K562 (cell line): ENCODE data around the gene LRRC61. TPM values are rescaled to one million over a fixed set of nuclear protein-coding genes. Genes with fewer than 3 reads are reported as not detected.
A peak's percentile ranks its signal among the peaks of the same experiment; 100 is the strongest.

Source experiments
- ATAC-seq: fragments of 200-7000 bp; cut with Tn5 transposase; 3 replicates; pipeline ENCODE4 v1.9.1; 2020; ENCODE audit warnings: moderate library complexity
- BruUV-seq: library from RNA; stranded (reverse); fragments of 400-500 nt; replicated peaks from 2 replicates; lab custom pipeline; 2021; lab: Mats Ljungman, UMichigan
- CTCF ChIA-PET: fragments of 300-600 bp; formaldehyde crosslinking; extraction: SDS; loops from one replicate; lab custom pipeline; 2021; ENCODE audit warnings: low intra/inter-chr PET ratio; lab: Yijun Ruan, JAX
- POLR2A ChIA-PET: fragments of 300-600, 350-650 bp; sonication (Branson Sonifier 250); formaldehyde crosslinking; extraction: SDS; loops from one replicate; lab custom pipeline; 2021; ENCODE audit warnings: antibody characterized with exemption, inconsistent platforms; lab: Yijun Ruan, JAX
- DNase-seq, 4 experiments: peaks; one replicate each; pipeline versions ENCODE4 v3.0.0 to v3.0.0-alpha.2; 2011 to 2018; ENCODE audit warnings: low spot score in 3 of 4, mixed read lengths in 3 of 4; ENCODE audit errors: extremely low read depth in 1 of 4
- FAIRE-seq: peaks from 2 replicates; lab custom pipeline; 2011; peaks lifted over from hg19 to GRCh38; lab: Jason Lieb, UNC
- H2AFZ ChIP-seq: 2 replicates; pipeline ENCODE4 v1.6.0; 2011; ENCODE audit warnings: low read depth, low read length, control low read depth, inconsistent platforms
- H3K27ac ChIP-seq: fragments of 200-600 bp; 3 replicates; pipeline ENCODE4 v1.8.0; 2011; ENCODE audit warnings: low read depth, mild to moderate bottlenecking, control low read depth, inconsistent platforms, low read length, moderate library complexity, mixed read lengths; ENCODE audit errors: extremely low read depth
- H3K27me3 ChIP-seq, 2 experiments: fragments of 300-600 bp in 1 of 2; 2 replicates in 1 of 2; 3 replicates in 1 of 2; pipeline versions ENCODE4 v1.6.0 to v1.8.0; 2011; ENCODE audit warnings: inconsistent platforms in 2 of 2, low read length in 2 of 2, mild to moderate bottlenecking in 1 of 2, mixed read lengths in 1 of 2, moderate library complexity in 1 of 2; ENCODE audit not compliant: control insufficient read depth in 2 of 2, insufficient read depth in 2 of 2
- H3K36me3 ChIP-seq: fragments of 300-600 bp; 3 replicates; pipeline ENCODE4 v1.8.0; 2011; ENCODE audit warnings: mild to moderate bottlenecking, low read length, inconsistent platforms; ENCODE audit not compliant: control insufficient read depth, insufficient read depth
- H3K4me1 ChIP-seq, 2 experiments: fragments of 200-600 bp in 1 of 2; replicated peaks in 1 of 2; 2 replicates in 1 of 2; 3 replicates in 1 of 2; pipeline versions ENCODE4 v1.5.1 to v1.8.0; 2011; ENCODE audit warnings: inconsistent platforms in 2 of 2, low read length in 2 of 2, mild to moderate bottlenecking in 1 of 2, mixed read lengths in 1 of 2, moderate library complexity in 1 of 2; ENCODE audit not compliant: control insufficient read depth in 2 of 2, insufficient read depth in 2 of 2
- H3K4me2 ChIP-seq: 2 replicates; pipeline ENCODE4 v1.6.1; 2011; ENCODE audit warnings: low read length, control low read depth, inconsistent platforms, mixed read lengths; ENCODE audit not compliant: insufficient read depth
- H3K4me3 ChIP-seq: fragments of 200-600 bp; sonication (generic), shearing (Covaris generic); 2 replicates; pipeline ENCODE4 v1.5.1; 2016; ENCODE audit warnings: control low read depth, inconsistent platforms
- H3K79me2 ChIP-seq: fragments of 200-600 bp; 3 replicates; pipeline ENCODE4 v1.8.0; 2011; ENCODE audit warnings: low read length, inconsistent platforms; ENCODE audit not compliant: control insufficient read depth, insufficient read depth
- H3K9ac ChIP-seq, 2 experiments: 2 replicates each; pipeline versions ENCODE4 v1.6.0 to v1.6.1; 2011; ENCODE audit warnings: low read depth in 2 of 2, low read length in 2 of 2, control low read depth in 1 of 2, inconsistent platforms in 1 of 2, mild to moderate bottlenecking in 1 of 2, mixed read lengths in 1 of 2; ENCODE audit not compliant: insufficient read depth in 1 of 2
- H3K9me1 ChIP-seq: one replicate; pipeline ENCODE4 v1.6.0; 2011; ENCODE audit warnings: inconsistent platforms, mild to moderate bottlenecking, low read length, moderate library complexity; ENCODE audit not compliant: control insufficient read depth, insufficient read depth
- H3K9me3 ChIP-seq: replicated peaks from 2 replicates; pipeline ENCODE4 v1.5.1; 2011; ENCODE audit warnings: low read depth, low read length, inconsistent platforms; ENCODE audit not compliant: control insufficient read depth, insufficient read depth
- H4K20me1 ChIP-seq: replicated peaks from 2 replicates; pipeline ENCODE4 v1.6.1; 2011; ENCODE audit warnings: low read length, inconsistent platforms, mixed read lengths; ENCODE audit not compliant: control insufficient read depth, insufficient read depth
- ARID1B ChIP-seq: fragments of 450-650 bp; IDR thresholded peaks from 2 replicates; pipeline ENCODE4 v1.6.1; 2016; ENCODE audit warnings: antibody characterized with exemption, mild to moderate bottlenecking, inconsistent platforms
- CHD1 ChIP-seq: fragments of 200-600 bp; sonication (generic); IDR thresholded peaks from one replicate; pipeline ENCODE4 v1.6.1; 2012; ENCODE audit warnings: mild to moderate bottlenecking, moderate library complexity, low read length, inconsistent platforms
- CXXC5 ChIP-seq: fragments of 250-450 bp; sonication (Bioruptor Pico); IDR thresholded peaks from 2 replicates; pipeline ENCODE4 v1.8.0; 2022; ENCODE audit warnings: inconsistent platforms, mild to moderate bottlenecking, moderate library complexity
- DIDO1 ChIP-seq: fragments of 450-650 bp; IDR thresholded peaks from 2 replicates; pipeline ENCODE4 v1.6.1; 2016; ENCODE audit warnings: low read depth, missing biosample characterization, missing genetic modification characterization
- FOXM1 ChIP-seq, 2 experiments: fragments of 450-650 bp in 1 of 2; sonication (generic) in 1 of 2; formaldehyde crosslinking in 1 of 2; IDR thresholded peaks; 2 replicates each; pipeline versions ENCODE4 v1.6.1 to v1.9.0; 2017 to 2022; ENCODE audit warnings: low read depth in 2 of 2, mild to moderate bottlenecking in 2 of 2, missing genetic modification reagents in 1 of 2, moderate library complexity in 1 of 2
- HDAC6 ChIP-seq: IDR thresholded peaks from 2 replicates; pipeline ENCODE4 v1.6.1; 2012; ENCODE audit warnings: low read depth, mild to moderate bottlenecking, control low read depth, inconsistent platforms, low read length, moderate library complexity
- HDGF ChIP-seq: fragments of 450-650 bp; IDR thresholded peaks from 2 replicates; pipeline ENCODE4 v1.6.1; 2016
- KAT2B ChIP-seq: IDR thresholded peaks from one replicate; pipeline ENCODE4 v1.6.1; 2012; ENCODE audit warnings: low read depth, mild to moderate bottlenecking, control low read depth, inconsistent platforms, low read length, moderate library complexity
- MYBL2 ChIP-seq, 2 experiments: fragments of 450-650 bp in 1 of 2; sonication (generic) in 1 of 2; formaldehyde crosslinking in 1 of 2; IDR thresholded peaks; 2 replicates each; pipeline versions ENCODE4 v1.6.1 to v1.8.1; 2017 to 2022; ENCODE audit warnings: borderline replicate concordance in 1 of 2, inconsistent platforms in 1 of 2, low read depth in 1 of 2, mild to moderate bottlenecking in 1 of 2, missing genetic modification reagents in 1 of 2, moderate library complexity in 1 of 2
- MYNN ChIP-seq, 2 experiments: sonication (generic); formaldehyde crosslinking in 1 of 2; IDR thresholded peaks; 2 replicates each; pipeline versions ENCODE4 v1.5.0 to v1.6.1; 2016 to 2020; ENCODE audit warnings: antibody characterized with exemption in 1 of 2, missing genetic modification reagents in 1 of 2
- NBN ChIP-seq: fragments of 450-650 bp; IDR thresholded peaks from 2 replicates; pipeline ENCODE4 v1.6.1; 2016; ENCODE audit warnings: low read depth, mild to moderate bottlenecking
- SPI1 ChIP-seq: IDR thresholded peaks from 2 replicates; pipeline ENCODE4 v1.6.1; 2011; ENCODE audit warnings: low read depth, low read length, control low read depth, borderline replicate concordance
- WGBS: fragments of 100-300 bp; shearing (Covaris generic); methylation state at CpG from one replicate; pipeline ENCODE4 v1.1.6; 2016; ENCODE audit warnings: low coverage, mixed read lengths; ENCODE audit not compliant: insufficient coverage; ENCODE audit errors: missing lambda C conversion rate; 5-methylcytosine and 5-hydroxymethylcytosine counted together
- in situ Hi-C: fragments of 300-500 bp; cut with MboI; formaldehyde crosslinking; loops from 4 replicates; pipeline ENCODE4 v1.15.0; 2018; ENCODE audit warnings: inconsistent platforms, mixed read lengths
- intact Hi-C: fragments of 100-400 bp; cut with micrococcal nuclease; formaldehyde crosslinking; loops from 2 replicates; pipeline ENCODE4 v1.14.2; 2022
- polyA plus RNA-seq, 8 experiments: library from polyadenylated mRNA; depleted of rRNA in 4 of 8; stranded (reverse) in 5 of 8; unstranded in 3 of 8; fragments of >200 nt; fragmentation: Nextera tagmentation in 2 of 8; fragmentation: Illumina TruSeq in 1 of 8; extraction: Ambion mirVana in 2 of 8; extraction: Trizol in 1 of 8; gene quantifications; 2 replicates each; pipeline versions ENCODE4 v1.2.1 to v1.2.3, GENCODE V29; 2011 to 2014; ENCODE audit warnings: inconsistent platforms in 1 of 8, missing spikeins in 1 of 8
- total RNA-seq, 7 experiments: library from RNA; depleted of rRNA in 6 of 7; stranded (reverse); fragments of >200 nt in 6 of 7; fragmentation: Illumina TruSeq in 2 of 7; extraction: Trizol in 2 of 7; gene quantifications; 2 replicates each; pipeline versions ENCODE4 v1.2.1 to v1.2.3, GENCODE V29; 2011 to 2021; ENCODE audit warnings: low replicate concordance in 1 of 7
- TF ChIP-seq, protein P1 (sequence below), 2 experiments: IDR thresholded peaks; 2 replicates each; pipeline ENCODE4 v1.6.1; 2012; ENCODE audit warnings: improper control_type of control experiment in 2 of 2, low read depth in 2 of 2, low read length in 2 of 2, borderline replicate concordance in 1 of 2

The LRRC61 gene
- total and polyA plus RNA-seq, 9 of the 15 experiments (the other 6 are each of a cell fraction or from before 2014, with no cell fraction given), result 1.3 to 55.2 (median 35.2) TPM

DNA sequence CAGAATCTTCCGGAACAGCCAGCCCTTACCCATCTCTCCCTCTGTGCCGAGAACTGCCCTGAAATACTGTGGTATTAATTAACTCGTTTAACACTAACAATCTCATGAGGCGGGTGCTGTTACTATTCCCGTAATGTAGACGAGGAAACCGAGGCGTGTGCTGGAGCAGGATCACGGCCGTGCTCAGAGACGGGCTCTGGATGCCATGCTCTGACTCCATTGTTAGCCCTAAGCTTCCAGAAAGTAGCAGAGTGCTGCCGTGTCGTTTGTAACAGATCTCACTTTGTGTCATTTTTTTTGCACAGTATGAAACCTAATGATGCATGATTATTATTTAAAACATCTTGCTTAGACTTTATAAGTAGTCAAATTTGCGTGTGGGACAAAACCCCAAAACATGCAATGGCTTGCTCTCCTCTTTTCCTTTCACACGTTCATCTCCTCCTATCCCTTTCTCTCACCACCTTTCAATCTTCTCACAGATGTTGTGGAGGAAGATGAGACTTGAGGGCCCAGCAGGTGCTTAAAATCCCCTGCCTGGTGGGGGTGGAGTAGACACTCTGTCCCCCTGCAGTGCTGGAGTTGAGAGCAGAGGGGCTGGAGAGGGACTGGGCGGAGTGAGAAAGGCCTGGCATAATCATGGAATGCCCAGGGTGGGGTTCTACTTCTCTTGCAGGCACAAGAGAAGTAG is 672 bp downstream of the LRRC61 start (continued):
- TF ChIP-seq NBN (peak; percentile 32; the same call in 1 of the 2 replicates), HDGF (0 out of 2 replicates have a peak, but pooled peaks have one; percentile 19), DIDO1 (tag) (no peak), FOXM1 (IDR thresholded peaks at IDR 0.05; ENCODE audit: low read depth) (no peak), FOXM1 (CRISPR knock-in tag; IDR thresholded peaks at IDR 0.05; ENCODE audit: low read depth) (0 out of 2 replicates have a peak, but pooled peaks have one; percentile 38)
- TF ChIP-seq, protein P1, sequence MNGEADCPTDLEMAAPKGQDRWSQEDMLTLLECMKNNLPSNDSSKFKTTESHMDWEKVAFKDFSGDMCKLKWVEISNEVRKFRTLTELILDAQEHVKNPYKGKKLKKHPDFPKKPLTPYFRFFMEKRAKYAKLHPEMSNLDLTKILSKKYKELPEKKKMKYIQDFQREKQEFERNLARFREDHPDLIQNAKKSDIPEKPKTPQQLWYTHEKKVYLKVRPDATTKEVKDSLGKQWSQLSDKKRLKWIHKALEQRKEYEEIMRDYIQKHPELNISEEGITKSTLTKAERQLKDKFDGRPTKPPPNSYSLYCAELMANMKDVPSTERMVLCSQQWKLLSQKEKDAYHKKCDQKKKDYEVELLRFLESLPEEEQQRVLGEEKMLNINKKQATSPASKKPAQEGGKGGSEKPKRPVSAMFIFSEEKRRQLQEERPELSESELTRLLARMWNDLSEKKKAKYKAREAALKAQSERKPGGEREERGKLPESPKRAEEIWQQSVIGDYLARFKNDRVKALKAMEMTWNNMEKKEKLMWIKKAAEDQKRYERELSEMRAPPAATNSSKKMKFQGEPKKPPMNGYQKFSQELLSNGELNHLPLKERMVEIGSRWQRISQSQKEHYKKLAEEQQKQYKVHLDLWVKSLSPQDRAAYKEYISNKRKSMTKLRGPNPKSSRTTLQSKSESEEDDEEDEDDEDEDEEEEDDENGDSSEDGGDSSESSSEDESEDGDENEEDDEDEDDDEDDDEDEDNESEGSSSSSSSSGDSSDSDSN (IDR thresholded peaks at IDR 0.05; ENCODE audit: borderline replicate concordance in 1 of 2, low read depth in 2 of 2, low read length in 2 of 2), result peak in 1 of 2 experiments; percentile 12; a peak in 1 of 4 replicates

DNA sequence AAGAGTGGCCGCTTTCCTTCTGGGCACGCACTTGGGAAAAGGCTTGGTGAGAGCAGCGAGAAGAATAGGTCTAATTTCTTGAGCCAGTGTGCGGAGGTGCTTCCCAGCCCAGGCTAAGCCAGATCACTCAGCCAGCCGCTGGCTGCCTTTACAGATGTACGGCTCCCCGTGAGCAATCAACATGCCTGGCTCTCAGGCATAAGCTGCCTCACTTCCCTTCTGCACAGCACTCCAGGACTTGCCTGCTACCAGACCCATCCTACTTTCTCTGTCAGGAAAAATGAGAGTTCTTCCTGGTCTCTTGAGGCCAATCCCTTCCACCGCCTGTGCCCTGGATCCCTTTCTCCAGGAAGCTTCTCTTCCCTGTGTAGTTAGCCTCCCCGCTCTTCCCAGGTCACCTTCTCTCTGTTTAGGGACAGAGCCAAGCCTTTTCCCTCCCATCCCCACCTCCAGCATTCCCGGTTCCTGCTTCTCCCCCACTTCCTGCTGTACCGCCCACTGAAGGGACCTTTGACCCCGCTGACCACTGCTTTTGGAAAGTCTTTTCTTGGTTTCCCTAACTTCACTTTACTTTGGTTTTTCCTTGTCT is 1.3 kb downstream of the LRRC61 start:
- H4K20me1 ChIP-seq, result no peaks in the 10 kb centered on the region
- peaks cover 42 to 46% of the 10 kb centered on the region in 2 experiments for H3K4me1 ChIP-seq
- no peaks in the 10 kb centered on the region for H3K9me1 ChIP-seq
- intact Hi-C loops (loop anchor here (1.0 to 5.0 kb wide), 2 partner anchors 32 to 633 kb away; no protein-coding TSS in a partner anchor), in situ Hi-C loops (loop anchor here (5.0 kb wide), 1 partner anchor 37 kb away; no protein-coding TSS in a partner anchor)
- BruUV-seq, result no TSS peak
- H3K4me3 ChIP-seq, result peak overlapping the region; percentile 68
- FAIRE-seq, result no peak
- peak in 3 of 4 experiments; percentile 50 to 65 (median 50) for DNase-seq
- H3K27ac ChIP-seq, result peak overlapping the region; percentile 99
- peak; percentile 20 for ATAC-seq
- H3K9ac ChIP-seq, result peak overlapping the region; percentile 96
- H2AFZ ChIP-seq, result peak overlapping the region; percentile 79
- CTCF ChIA-PET, result no interaction called here
- POLR2A ChIA-PET, result interaction anchor here (0.6 to 5.9 kb wide), 6 partner anchors 11 to 22 kb away, joined by 3 to 35 read pairs (median 3); no protein-coding TSS in a partner anchor
- H3K79me2 ChIP-seq, result peaks cover 87% of the 10 kb centered on the region
- H3K27me3 ChIP-seq, result no peaks in the 10 kb centered on the region
- 27% methylated on average over 12 of the region's 12 CpGs for WGBS
- peaks cover 64% of the 10 kb centered on the region for H3K36me3 ChIP-seq
- no peaks in the 10 kb centered on the region for H3K9me3 ChIP-seq
- H3K4me2 ChIP-seq, result peak overlapping the region; percentile 100
- TF ChIP-seq SPI1 (0 out of 2 replicates have a peak, but pooled peaks have one; percentile 17), KAT2B (peak; percentile 40), ARID1B (peak; percentile 27; the same call in 1 of the 2 replicates), HDAC6 (peak; percentile 14; the same call in 1 of the 2 replicates), MYBL2 (IDR thresholded peaks at IDR 0.05; ENCODE audit: low read depth) (no peak), MYBL2 (CRISPR knock-in tag; IDR thresholded peaks at IDR 0.05; ENCODE audit: borderline replicate concordance) (no peak), CXXC5 (peak; percentile 13; the same call in 1 of the 2 replicates), CHD1 (peak; percentile 88), MYNN (IDR thresholded peaks at IDR 0.05) (no peak), MYNN (CRISPR knock-in tag; IDR thresholded peaks at IDR 0.05) (no peak)
